ENCODE measurements around the gene AKAP12. TPM values are rescaled to one million over a fixed set of nuclear protein-coding genes. Genes with fewer than 3 reads are reported as not detected.

The AKAP12 gene
- total RNA-seq, 1 donor from 2014 or later, result 81.3 TPM

DNA sequence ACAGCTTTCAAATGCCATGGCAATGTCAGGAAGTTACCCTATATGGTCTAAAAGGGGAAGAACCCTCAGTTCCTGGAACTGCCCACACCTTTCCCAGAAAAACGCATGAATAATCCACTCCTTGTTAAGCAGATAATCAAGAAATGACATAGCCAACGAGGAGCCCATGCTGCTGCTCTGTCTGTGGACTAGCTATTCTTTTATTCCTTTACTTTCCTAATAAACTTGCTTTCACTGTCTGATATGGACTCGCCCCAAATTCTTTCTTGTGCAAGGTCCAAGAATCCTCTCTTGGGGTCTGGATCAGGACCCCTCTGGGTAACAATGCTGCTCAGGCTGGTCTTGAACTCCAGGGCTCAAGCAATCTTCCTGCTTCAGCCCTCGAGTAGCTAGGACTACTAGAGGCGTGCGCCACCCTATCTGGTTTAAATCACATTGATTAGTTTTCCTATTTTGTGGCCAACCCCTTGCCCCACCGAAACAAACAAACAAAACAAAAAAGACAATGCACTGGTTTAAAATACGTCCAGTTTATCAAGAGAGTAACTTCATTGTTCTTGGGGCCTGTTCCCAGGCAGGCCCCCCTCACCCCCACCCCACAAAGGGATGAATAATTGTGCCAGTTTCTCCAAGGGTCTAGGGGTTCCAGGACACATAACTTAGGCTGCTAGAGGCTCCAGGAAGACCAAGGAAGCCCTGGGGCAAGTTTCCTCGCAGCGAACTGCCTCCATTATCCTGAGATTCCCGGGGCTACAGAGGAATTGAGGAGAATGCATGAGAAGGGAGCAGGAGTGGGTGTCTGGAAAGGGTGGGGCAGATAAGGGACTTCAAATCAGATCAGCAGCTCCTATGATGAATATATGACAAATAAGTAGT lies 10.1 kb upstream of the AKAP12 start:
- Histone ChIP-seq H3F3A (ENCODE audit: low read depth) (no peaks in the 10 kb centered on the region), H3K4me2 (no peak overlapping the region), H3K27ac (no peak overlapping the region), H3K79me2 (ENCODE audit: low read depth) (no peaks in the 10 kb centered on the region), H4K20me1 (ENCODE audit: low read depth) (no peaks in the 10 kb centered on the region), H3K36me3 (no peaks in the 10 kb centered on the region), H2AFZ (replicated peaks) (peak overlapping the region; percentile 55), H3K27me3 (no peaks in the 10 kb centered on the region), H3K4me1 (no peaks in the 10 kb centered on the region), H3K9me3 (ENCODE audit: low read depth) (no peaks in the 10 kb centered on the region), H3K4me3 (no peak overlapping the region), H3K9ac (no peak overlapping the region)
- no peaks in the 10 kb centered on the region for H3K4me1 Mint-ChIP-seq
- H3K27me3 Mint-ChIP-seq (ENCODE audit: insufficient read depth, low read depth), result peaks cover 2% of the 10 kb centered on the region
- H3K36me3 Mint-ChIP-seq, result no peaks in the 10 kb centered on the region
- DNase-seq (ENCODE audit: low spot score), result no peak
- H3K27ac Mint-ChIP-seq, result no peak overlapping the region
- TF ChIP-seq, protein P1, sequence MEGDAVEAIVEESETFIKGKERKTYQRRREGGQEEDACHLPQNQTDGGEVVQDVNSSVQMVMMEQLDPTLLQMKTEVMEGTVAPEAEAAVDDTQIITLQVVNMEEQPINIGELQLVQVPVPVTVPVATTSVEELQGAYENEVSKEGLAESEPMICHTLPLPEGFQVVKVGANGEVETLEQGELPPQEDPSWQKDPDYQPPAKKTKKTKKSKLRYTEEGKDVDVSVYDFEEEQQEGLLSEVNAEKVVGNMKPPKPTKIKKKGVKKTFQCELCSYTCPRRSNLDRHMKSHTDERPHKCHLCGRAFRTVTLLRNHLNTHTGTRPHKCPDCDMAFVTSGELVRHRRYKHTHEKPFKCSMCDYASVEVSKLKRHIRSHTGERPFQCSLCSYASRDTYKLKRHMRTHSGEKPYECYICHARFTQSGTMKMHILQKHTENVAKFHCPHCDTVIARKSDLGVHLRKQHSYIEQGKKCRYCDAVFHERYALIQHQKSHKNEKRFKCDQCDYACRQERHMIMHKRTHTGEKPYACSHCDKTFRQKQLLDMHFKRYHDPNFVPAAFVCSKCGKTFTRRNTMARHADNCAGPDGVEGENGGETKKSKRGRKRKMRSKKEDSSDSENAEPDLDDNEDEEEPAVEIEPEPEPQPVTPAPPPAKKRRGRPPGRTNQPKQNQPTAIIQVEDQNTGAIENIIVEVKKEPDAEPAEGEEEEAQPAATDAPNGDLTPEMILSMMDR (IDR thresholded peaks at IDR 0.05), result no peak
- no peak for TF ChIP-seq EZH2 (IDR thresholded peaks at IDR 0.05)
- TF ChIP-seq EZH2phosphoT487 (IDR thresholded peaks at IDR 0.05), result no peak
- H3K4me3 Mint-ChIP-seq, result no peak overlapping the region
- no peaks in the 10 kb centered on the region for H3K9me3 Mint-ChIP-seq

DNA sequence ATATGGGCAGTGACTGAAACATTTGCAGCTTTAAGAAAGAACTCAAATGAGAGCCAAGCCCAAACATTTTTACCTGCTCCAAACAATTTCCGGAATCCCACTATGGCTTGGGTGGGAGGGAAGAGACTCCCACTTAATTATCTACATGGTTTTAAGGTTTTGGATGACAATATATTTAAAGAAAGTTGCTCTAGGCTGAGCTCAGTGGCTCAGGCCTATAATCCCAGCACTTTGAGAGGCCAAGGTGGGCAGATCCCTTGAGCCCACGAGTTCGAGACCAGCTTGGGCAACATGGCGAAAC lies 9.5 kb upstream of the AKAP12 start:
- H3K4me3 Mint-ChIP-seq, result no peak overlapping the region
- Histone ChIP-seq H3K9me3 (ENCODE audit: low read depth) (no peaks in the 10 kb centered on the region), H3K36me3 (no peaks in the 10 kb centered on the region), H3K27ac (no peak overlapping the region), H3K9ac (no peak overlapping the region), H3K4me1 (no peaks in the 10 kb centered on the region), H3K79me2 (ENCODE audit: low read depth) (no peaks in the 10 kb centered on the region), H3K4me2 (no peak overlapping the region), H4K20me1 (ENCODE audit: low read depth) (no peaks in the 10 kb centered on the region), H2AFZ (replicated peaks) (no peak overlapping the region), H3K27me3 (no peaks in the 10 kb centered on the region), H3F3A (ENCODE audit: low read depth) (no peaks in the 10 kb centered on the region), H3K4me3 (no peak overlapping the region)
- TF ChIP-seq EZH2phosphoT487 (IDR thresholded peaks at IDR 0.05), result no peak
- TF ChIP-seq, protein P1 (IDR thresholded peaks at IDR 0.05), result no peak
- TF ChIP-seq EZH2 (IDR thresholded peaks at IDR 0.05), result no peak
- H3K27ac Mint-ChIP-seq, result no peak overlapping the region
- H3K36me3 Mint-ChIP-seq, result no peaks in the 10 kb centered on the region
- H3K9me3 Mint-ChIP-seq, result no peaks in the 10 kb centered on the region
- peaks cover 2% of the 10 kb centered on the region for H3K27me3 Mint-ChIP-seq (ENCODE audit: insufficient read depth, low read depth)
- no peaks in the 10 kb centered on the region for H3K4me1 Mint-ChIP-seq
- no peak for DNase-seq (ENCODE audit: low spot score)

DNA sequence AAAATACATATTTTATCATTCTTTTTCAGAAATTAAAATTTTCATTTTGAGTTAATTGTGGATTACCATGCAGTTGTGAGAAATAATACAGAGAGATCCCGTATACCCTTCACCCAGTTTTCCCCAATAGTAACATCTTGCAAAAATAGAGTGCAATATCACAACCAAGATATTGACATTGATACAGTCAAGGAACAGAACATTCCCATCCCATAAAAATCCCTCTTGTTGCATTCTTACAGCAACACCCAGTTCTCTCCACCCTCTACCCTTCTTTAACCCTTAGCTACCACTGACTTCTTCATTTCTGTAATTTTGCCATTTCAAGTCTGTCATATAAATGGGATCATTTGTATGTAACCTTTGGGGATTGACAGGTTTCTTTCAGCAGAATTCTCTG lies 6.9 kb upstream of the AKAP12 start:
- H3K27ac Mint-ChIP-seq, result no peak overlapping the region
- H3K9me3 ChIP-seq (ENCODE audit: low read depth), result no peaks in the 10 kb centered on the region

More for the DNA sequence above, 6.9 kb upstream of the AKAP12 start:
- H3K36me3 ChIP-seq, result no peaks in the 10 kb centered on the region
- H3K27ac ChIP-seq, result no peak overlapping the region
- H3K79me2 ChIP-seq (ENCODE audit: low read depth), result no peaks in the 10 kb centered on the region
- no peaks in the 10 kb centered on the region for H3F3A ChIP-seq (ENCODE audit: low read depth)
- no peak for DNase-seq (ENCODE audit: low spot score)
- no peaks in the 10 kb centered on the region for H3K4me1 ChIP-seq
- H3K27me3 ChIP-seq, result no peaks in the 10 kb centered on the region
- H3K9ac ChIP-seq, result no peak overlapping the region
- TF ChIP-seq, protein P1 (IDR thresholded peaks at IDR 0.05), result no peak
- TF ChIP-seq EZH2phosphoT487 (IDR thresholded peaks at IDR 0.05) (no peak), EZH2 (IDR thresholded peaks at IDR 0.05) (no peak)
- H3K9me3 Mint-ChIP-seq, result no peaks in the 10 kb centered on the region
- no peak overlapping the region for H3K4me3 Mint-ChIP-seq
- no peaks in the 10 kb centered on the region for H3K4me1 Mint-ChIP-seq
- no peak overlapping the region for H2AFZ ChIP-seq (replicated peaks)
- no peak overlapping the region for H3K4me3 ChIP-seq
- H4K20me1 ChIP-seq (ENCODE audit: low read depth), result no peaks in the 10 kb centered on the region
- peaks cover 4% of the 10 kb centered on the region for H3K27me3 Mint-ChIP-seq (ENCODE audit: insufficient read depth, low read depth)
- no peak overlapping the region for H3K4me2 ChIP-seq
- no peaks in the 10 kb centered on the region for H3K36me3 Mint-ChIP-seq
